ENCODE data around the gene KCTD16. TPM values are rescaled to one million over a fixed set of nuclear protein-coding genes. Genes with fewer than 3 reads are reported as not detected.

Gene KCTD16
- total and polyA plus RNA-seq, 11 donors = 0.02 to 0.32 (median 0.12) TPM; not detected in 3

GRCh38 chr5:144531188-144531587 lies 360.5 kb downstream of the KCTD16 start:
- H3K36me3 ChIP-seq = no peaks in the 10 kb centered on the region
- H3K27ac ChIP-seq = no peak overlapping the region
- intact Hi-C loops (cut with DNase I) = no loop called here
- no peaks in the 10 kb centered on the region for H3K4me1 ChIP-seq
- H3K27me3 ChIP-seq = no peaks in the 10 kb centered on the region
- H3K4me3 ChIP-seq = no peak overlapping the region
- H3K9me3 ChIP-seq = peaks cover 0 to 24% (median 0%) of the 10 kb centered on the region in 12 donors
- DNase-seq (no peak), ATAC-seq (no peak)
- TF ChIP-seq CTCF (IDR thresholded peaks at IDR 0.05) = no peak
- no peak for TF ChIP-seq POLR2A (IDR thresholded peaks at IDR 0.05)
- WGBS, 4 donors = 85 to 95% (median 88%) methylated on average over 1 of the region's 1 CpG

Other genes with a start within 250 kb of the KCTD16 start
- gene YIPF5, start 214 bp upstream of the KCTD16 start, total RNA-seq = 10 to 100 TPM; 18.2 to 43.9 (median 31.0) TPM
- gene YIPF5, start 214 bp upstream of the KCTD16 start, polyA plus RNA-seq = 10 to 100 TPM in 1 of 2 donors, 1 to 10 TPM in 1; 4.1 to 24.9 TPM

Measured in heart left ventricle (tissue), 16 donors.